Mucosa of descending colon (tissue), 3 donors: Measurements from ENCODE around the gene RAPGEF6. TPM values are rescaled to one million over a fixed set of nuclear protein-coding genes. Genes with fewer than 3 reads are reported as not detected.

Experiments used
- ATAC-seq: fragments of 200-7000 bp; cut with Tn5 transposase; one replicate; pipeline ENCODE4 v1.9.1; 2020; ENCODE audit warnings: mild to moderate bottlenecking, moderate library complexity
- DNase-seq, 3 donors: peaks; one replicate each; pipeline ENCODE4 v3.0.0-alpha.2; 2020
- H3K36me3 ChIP-seq: fragments of 200-600 bp; one replicate; pipeline ENCODE4 v1.8.0; 2021; ENCODE audit warnings: low read depth, mild to moderate bottlenecking
- H3K4me1 ChIP-seq: fragments of 200-600 bp; one replicate; pipeline ENCODE4 v1.8.0; 2021; ENCODE audit warnings: low read depth, mild to moderate bottlenecking
- H3K4me3 ChIP-seq: fragments of 200-600 bp; one replicate; pipeline ENCODE4 v1.8.0; 2021; ENCODE audit warnings: mild to moderate bottlenecking
- H3K9me3 ChIP-seq: fragments of 200-600 bp; one replicate; pipeline ENCODE4 v1.8.0; 2021; ENCODE audit warnings: mild to moderate bottlenecking
- intact Hi-C, 2 donors: fragments of 100-400 bp; cut with DNase I in 1 of 2; cut with micrococcal nuclease in 1 of 2; formaldehyde crosslinking; loops; one replicate each; pipeline versions ENCODE4 v1.11.0 to v1.11.1; 2022; cut with DNase I, micrococcal nuclease
- total RNA-seq, 3 donors: library from RNA; stranded (reverse); fragmentation: NEBNext Ultra II Directional in 2 of 3; extraction: Animal tissue kit (Norgen Biotek cat#: 25700) in 2 of 3; gene quantifications; one replicate each; pipeline versions ENCODE4 v1.2.1 to v1.2.4, GENCODE V29; 2021 to 2023
- TF ChIP-seq, protein P1 (sequence below): fragments of 200-600 bp; IDR thresholded peaks from one replicate; pipeline ENCODE4 v1.8.0; 2022; ENCODE audit warnings: antibody characterized with exemption, mild to moderate bottlenecking
- donor health status: DM: no; HTN: no; CAD: no; lungs with moderate emphysema.
- donor health status: DM: no; HTN: no; CAD: no.
- donor health status: DM: no; HTN: yes; CAD: no.

Gene RAPGEF6
- total RNA-seq, 3 donors from 2014 or later: 21.4 to 22.1 (median 21.5) TPM

- ATAC-seq (peak; percentile 50), DNase-seq (peak in 1 of 3 donors; percentile 84)
- no peaks in the 10 kb centered on the region for H3K36me3 ChIP-seq
- TF ChIP-seq, protein P1, sequence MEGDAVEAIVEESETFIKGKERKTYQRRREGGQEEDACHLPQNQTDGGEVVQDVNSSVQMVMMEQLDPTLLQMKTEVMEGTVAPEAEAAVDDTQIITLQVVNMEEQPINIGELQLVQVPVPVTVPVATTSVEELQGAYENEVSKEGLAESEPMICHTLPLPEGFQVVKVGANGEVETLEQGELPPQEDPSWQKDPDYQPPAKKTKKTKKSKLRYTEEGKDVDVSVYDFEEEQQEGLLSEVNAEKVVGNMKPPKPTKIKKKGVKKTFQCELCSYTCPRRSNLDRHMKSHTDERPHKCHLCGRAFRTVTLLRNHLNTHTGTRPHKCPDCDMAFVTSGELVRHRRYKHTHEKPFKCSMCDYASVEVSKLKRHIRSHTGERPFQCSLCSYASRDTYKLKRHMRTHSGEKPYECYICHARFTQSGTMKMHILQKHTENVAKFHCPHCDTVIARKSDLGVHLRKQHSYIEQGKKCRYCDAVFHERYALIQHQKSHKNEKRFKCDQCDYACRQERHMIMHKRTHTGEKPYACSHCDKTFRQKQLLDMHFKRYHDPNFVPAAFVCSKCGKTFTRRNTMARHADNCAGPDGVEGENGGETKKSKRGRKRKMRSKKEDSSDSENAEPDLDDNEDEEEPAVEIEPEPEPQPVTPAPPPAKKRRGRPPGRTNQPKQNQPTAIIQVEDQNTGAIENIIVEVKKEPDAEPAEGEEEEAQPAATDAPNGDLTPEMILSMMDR: no peak
- H3K9me3 ChIP-seq: no peaks in the 10 kb centered on the region
- intact Hi-C loops: no loop called here
- H3K4me1 ChIP-seq: peaks cover 48% of the 10 kb centered on the region
- peak overlapping the region; percentile 51 for H3K4me3 ChIP-seq
These were observed 398 bp downstream of the RAPGEF6 start for GRCh38 chr5:131634666-131634995.

- TF ChIP-seq, protein P1: no peak
- intact Hi-C loops: no loop called here
- ATAC-seq (no peak), DNase-seq (no peak)
- Histone ChIP-seq H3K4me3 (peak overlapping the region; percentile 51), H3K9me3 (no peaks in the 10 kb centered on the region), H3K36me3 (no peaks in the 10 kb centered on the region), H3K4me1 (peaks cover 52% of the 10 kb centered on the region)
These were observed 791 bp downstream of the RAPGEF6 start for GRCh38 chr5:131634238-131634637.

GRCh38 chr5:131633830-131634229 is 1.2 kb downstream of the RAPGEF6 start:
- Histone ChIP-seq H3K9me3 (no peaks in the 10 kb centered on the region), H3K4me3 (no peak overlapping the region), H3K36me3 (no peaks in the 10 kb centered on the region), H3K4me1 (peaks cover 56% of the 10 kb centered on the region)
- DNase-seq (no peak), ATAC-seq (no peak)
- TF ChIP-seq, protein P1: no peak
- intact Hi-C loops: no loop called here

DNA sequence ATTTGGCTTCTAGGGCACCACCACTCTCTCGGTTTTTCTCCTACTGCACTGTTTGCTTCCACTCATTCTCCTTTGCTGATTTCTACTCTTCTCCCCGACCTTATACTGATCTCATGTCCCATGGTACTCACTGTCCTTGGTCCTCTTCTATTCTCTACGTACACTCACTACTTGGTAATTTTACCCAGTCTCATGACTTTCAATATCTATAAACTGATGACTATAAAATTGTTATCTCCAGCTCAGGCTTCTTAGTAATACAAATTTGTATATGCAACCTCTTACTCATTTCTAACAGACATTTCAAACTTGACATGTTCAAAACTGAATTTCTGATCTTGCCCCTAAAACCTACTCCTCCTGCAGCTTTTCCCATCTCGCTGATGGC is 4.1 kb downstream of the RAPGEF6 start:
- Histone ChIP-seq H3K4me3 (no peak overlapping the region), H3K9me3 (no peaks in the 10 kb centered on the region), H3K4me1 (peaks cover 56% of the 10 kb centered on the region), H3K36me3 (no peaks in the 10 kb centered on the region)
- intact Hi-C loops: no loop called here
- DNase-seq (no peak), ATAC-seq (no peak)
- TF ChIP-seq, protein P1: no peak

- DNase-seq: no peak
- Histone ChIP-seq H3K4me3 (no peak overlapping the region), H3K9me3 (no peaks in the 10 kb centered on the region), H3K36me3 (no peaks in the 10 kb centered on the region), H3K4me1 (peaks cover 56% of the 10 kb centered on the region)
- TF ChIP-seq, protein P1: no peak
- intact Hi-C loops: no loop called here
- peak; percentile 42 for ATAC-seq
These were observed 4.6 kb downstream of the RAPGEF6 start for GRCh38 chr5:131630208-131630962.
